Activated B cell treated with CpG ODN at 0.5 μM for 24 hours (primary cell): ENCODE measurements around the gene PPP1R3E. TPM values are rescaled to one million over a fixed set of nuclear protein-coding genes. Genes with fewer than 3 reads are reported as not detected.
A peak's percentile ranks its signal among the peaks of the same experiment; 100 is the strongest.

Experiments used
- ATAC-seq: fragments of 200-7000 bp; cut with Tn5 transposase; one replicate; pipeline ENCODE4 v1.10.0; 2021; ENCODE audit warnings: low read depth, mild to moderate bottlenecking, moderate library complexity
- CTCF ChIA-PET: fragments of 350-600 bp; sonication (Branson Sonifier 250); formaldehyde crosslinking; loops from one replicate; lab custom pipeline; 2021; ENCODE audit warnings: antibody characterized with exemption; lab: Charles Lee
- POLR2A ChIA-PET: fragments of 350-600 bp; sonication (Branson Sonifier 250); formaldehyde crosslinking; loops from one replicate; lab custom pipeline; 2021; ENCODE audit warnings: antibody characterized with exemption; lab: Charles Lee
- DNase-seq: peaks from one replicate; pipeline ENCODE4 v3.0.0; 2022
- H3K27ac Mint-ChIP-seq: one replicate; pipeline ENCODE4 v1.8.0; 2020; ENCODE audit warnings: mixed read lengths
- H3K27me3 Mint-ChIP-seq: one replicate; pipeline ENCODE4 v1.8.0; 2021; ENCODE audit warnings: mixed read lengths
- H3K36me3 Mint-ChIP-seq: one replicate; pipeline ENCODE4 v1.8.0; 2021; ENCODE audit warnings: low read depth, mixed read lengths
- H3K4me1 Mint-ChIP-seq: one replicate; pipeline ENCODE4 v1.8.0; 2021; ENCODE audit warnings: mixed read lengths
- H3K4me3 Mint-ChIP-seq: one replicate; pipeline ENCODE4 v1.8.0; 2020; ENCODE audit warnings: mild to moderate bottlenecking, mixed read lengths
- H3K9me3 Mint-ChIP-seq: one replicate; pipeline ENCODE4 v1.8.0; 2020; ENCODE audit warnings: mixed read lengths
- CTCF ChIP-seq: fragments of 200-600 bp; IDR thresholded peaks from one replicate; pipeline ENCODE4 v1.8.0; 2022; ENCODE audit warnings: antibody characterized with exemption, mild to moderate bottlenecking
- intact Hi-C: fragments of 100-400 bp; cut with micrococcal nuclease; formaldehyde crosslinking; loops from one replicate; pipeline ENCODE4 v1.15.1; 2024
- total RNA-seq: library from RNA; stranded (reverse); gene quantifications from 2 replicates; pipeline ENCODE4 v1.2.3, GENCODE V29; 2022

PPP1R3E gene
- total RNA-seq, 1 donor from 2014 or later: 28.9 TPM

GRCh38 chr14:23296012-23296777 is 6.5 kb downstream of the PPP1R3E start:
- intact Hi-C loops: loop anchor here (5.0 kb wide), 1 partner anchor 219 kb away; no protein-coding TSS in a partner anchor
- POLR2A ChIA-PET: interaction anchor here (1.0 to 2.8 kb wide), 3 partner anchors 10 to 25 kb away, joined by 3 to 14 read pairs (median 7); partner anchors contain the start of genes BCL2L2, HOMEZ and PABPN1

GRCh38 chr14:23294734-23295561 is 7.7 kb downstream of the PPP1R3E start:
- intact Hi-C loops: loop anchor here (1.0 to 5.0 kb wide), 5 partner anchors 9 to 218 kb away; partner anchors contain the start of gene HOMEZ
- DNase-seq (peak; percentile 30), ATAC-seq (peak; percentile 88)
- ChIA-PET POLR2A (interaction anchor here (1.2 to 2.8 kb wide), 3 partner anchors 9 to 26 kb away, joined by 5 to 14 read pairs (median 6); partner anchors contain the start of genes HOMEZ and PABPN1), CTCF (interaction anchor here (0.7 to 2.4 kb wide), 3 partner anchors 8 to 26 kb away, joined by 3 to 14 read pairs (median 6); partner anchors contain the start of genes HOMEZ and PABPN1)
- no peak overlapping the region for H3K27ac Mint-ChIP-seq
- no peak overlapping the region for H3K4me3 Mint-ChIP-seq
- no peak for TF ChIP-seq CTCF
- H3K9me3 Mint-ChIP-seq: no peaks in the 10 kb centered on the region
- no peaks in the 10 kb centered on the region for H3K27me3 Mint-ChIP-seq
- peaks cover 15% of the 10 kb centered on the region for H3K4me1 Mint-ChIP-seq
- H3K36me3 Mint-ChIP-seq: peaks cover 24% of the 10 kb centered on the region

More at GRCh38 chr14:23296012-23296777, 6.5 kb downstream of the PPP1R3E start:
- peaks cover 25% of the 10 kb centered on the region for H3K4me1 Mint-ChIP-seq
- ATAC-seq: no peak
- no peaks in the 10 kb centered on the region for H3K9me3 Mint-ChIP-seq
- H3K27me3 Mint-ChIP-seq: no peaks in the 10 kb centered on the region
- H3K4me3 Mint-ChIP-seq: no peak overlapping the region
- CTCF ChIA-PET: interaction anchor here (0.6 to 2.4 kb wide), 6 partner anchors 10 to 175 kb away, joined by 3 to 14 read pairs (median 4); partner anchors contain the start of genes HOMEZ and PABPN1
- DNase-seq: no peak
- TF ChIP-seq CTCF: no peak
- H3K36me3 Mint-ChIP-seq: peaks cover 24% of the 10 kb centered on the region
- H3K27ac Mint-ChIP-seq: no peak overlapping the region

- Mint-ChIP-seq H3K4me1 (peaks cover 18% of the 10 kb centered on the region), H3K36me3 (peaks cover 7% of the 10 kb centered on the region), H3K27ac (peak overlapping the region; percentile 90), H3K27me3 (no peaks in the 10 kb centered on the region), H3K9me3 (no peaks in the 10 kb centered on the region), H3K4me3 (peak overlapping the region; percentile 96)
- DNase-seq: no peak
- TF ChIP-seq CTCF: no peak
- intact Hi-C loops: loop anchor here (1.0 kb wide), 4 partner anchors 8 to 182 kb away; partner anchors contain the start of genes NGDN and PABPN1
- ChIA-PET POLR2A (interaction anchor here (1.3 to 3.4 kb wide), 4 partner anchors 8 to 192 kb away, joined by 13 to 44 read pairs (median 24); partner anchors contain the start of genes ACIN1, C14orf119, PABPN1 and PPP1R3E), CTCF (interaction anchor here (0.9 to 2.0 kb wide), 5 partner anchors 9 to 166 kb away, joined by 3 to 14 read pairs (median 6); no protein-coding TSS in a partner anchor)
- no peak for ATAC-seq
These were observed 15.7 kb downstream of the PPP1R3E start for GRCh38 chr14:23286902-23287479.

- Mint-ChIP-seq H3K9me3 (no peaks in the 10 kb centered on the region), H3K4me1 (peaks cover 18% of the 10 kb centered on the region), H3K4me3 (peak within 1 kb of the TSS; percentile 96), H3K36me3 (peaks cover 7% of the 10 kb centered on the region), H3K27me3 (no peaks in the 10 kb centered on the region), H3K27ac (peak within 1 kb of the TSS; percentile 90)
- peak; percentile 97 for DNase-seq
- no peak for TF ChIP-seq CTCF
- peak; percentile 97 for ATAC-seq
- CTCF ChIA-PET: interaction anchor here (0.9 to 2.0 kb wide), 5 partner anchors 10 to 165 kb away, joined by 3 to 14 read pairs (median 6); no protein-coding TSS in a partner anchor
- intact Hi-C loops: loop anchor here (1.0 kb wide), 4 partner anchors 9 to 183 kb away; partner anchors contain the start of genes NGDN and PABPN1
- POLR2A ChIA-PET: interaction anchor here (0.6 to 3.4 kb wide), 7 partner anchors 9 to 449 kb away, joined by 3 to 44 read pairs (median 13); partner anchors contain the start of genes ACIN1, C14orf119, PABPN1 and PPP1R3E
These were observed 16.4 kb downstream of the PPP1R3E start, which contains the start of gene HOMEZ for GRCh38 chr14:23286020-23286901. Gene HOMEZ, minus strand, starts transcription at chr14:23286132. Its CDS starts 180 bp downstream, at chr14:23285952.
